SK-N-SH (cell line): Measurements from ENCODE around the gene PGK1. TPM values are rescaled to one million over a fixed set of nuclear protein-coding genes. Genes with fewer than 3 reads are reported as not detected.

Source experiments
- CTCF ChIA-PET: fragments of 300-600, 350-600 bp; formaldehyde crosslinking; extraction: SDS; loops from one replicate; lab custom pipeline; 2021; lab: Yijun Ruan, JAX
- POLR2A ChIA-PET: fragments of 350-600 bp; sonication (Branson Sonifier 250); formaldehyde crosslinking; extraction: SDS; loops from one replicate; lab custom pipeline; 2020; ENCODE audit warnings: antibody characterized with exemption, inconsistent platforms; lab: Yijun Ruan, JAX
- DNase-seq: peaks from one replicate; pipeline ENCODE4 v3.0.0; 2012
- H2AFZ ChIP-seq: fragments of 200-600 bp; sonication (generic); 2 replicates; pipeline ENCODE4 v1.8.1; 2016; ENCODE audit warnings: antibody characterized with exemption, mild to moderate bottlenecking, low read depth
- H3F3A ChIP-seq: fragments of 200-600 bp; sonication (generic); replicated peaks from 2 replicates; pipeline ENCODE3; 2016; ENCODE audit warnings: antibody characterized with exemption, mild to moderate bottlenecking; ENCODE audit not compliant: insufficient read depth
- H3K27ac ChIP-seq, 2 experiments: fragments of 200-500 bp in 1 of 2; fragments of 200-600 bp in 1 of 2; sonication (Bioruptor generic) in 1 of 2; sonication (generic), shearing (Covaris generic) in 1 of 2; 2 replicates each; pipeline versions ENCODE4 v1.5.1 to v1.6.1; 2014 to 2016; ENCODE audit warnings: low read depth in 2 of 2, inconsistent platforms in 1 of 2, low read length in 1 of 2, mild to moderate bottlenecking in 1 of 2, mixed read lengths in 1 of 2
- H3K27me3 ChIP-seq: fragments of 200-600 bp; sonication (generic), shearing (Covaris generic); 2 replicates; pipeline ENCODE4 v1.6.1; 2016; ENCODE audit warnings: mixed run types; ENCODE audit not compliant: insufficient read depth
- H3K36me3 ChIP-seq, 2 experiments: fragments of 200-500 bp in 1 of 2; fragments of 200-600 bp in 1 of 2; sonication (Bioruptor generic) in 1 of 2; sonication (generic) in 1 of 2; replicated peaks in 1 of 2; 2 replicates each; pipeline versions ENCODE3 to v1.5.1; 2014 to 2016; ENCODE audit warnings: low read length in 1 of 2, mild to moderate bottlenecking in 1 of 2; ENCODE audit not compliant: insufficient read depth in 2 of 2, control insufficient read depth in 1 of 2
- H3K4me1 ChIP-seq, 2 experiments: fragments of 200-500 bp in 1 of 2; fragments of 200-600 bp in 1 of 2; sonication (Bioruptor generic) in 1 of 2; sonication (generic), shearing (Covaris generic) in 1 of 2; 2 replicates each; pipeline versions ENCODE4 v1.5.1 to v1.6.1; 2014 to 2016; ENCODE audit warnings: low read depth in 1 of 2, low read length in 1 of 2, mixed run types in 1 of 2; ENCODE audit not compliant: insufficient read depth in 2 of 2, control insufficient read depth in 1 of 2
- H3K4me2 ChIP-seq: fragments of 200-600 bp; sonication (generic), shearing (Covaris generic); 2 replicates; pipeline ENCODE4 v1.6.1; 2017; ENCODE audit warnings: mixed run types
- H3K4me3 ChIP-seq, 2 experiments: fragments of 200-500 bp in 1 of 2; fragments of 200-600 bp in 1 of 2; sonication (Bioruptor generic) in 1 of 2; sonication (generic), shearing (Covaris generic) in 1 of 2; 2 replicates each; pipeline versions ENCODE4 v1.5.1 to v1.8.1; 2014 to 2016; ENCODE audit warnings: low read depth in 2 of 2, inconsistent platforms in 1 of 2, low read length in 1 of 2, mild to moderate bottlenecking in 1 of 2, mixed read lengths in 1 of 2, moderate library complexity in 1 of 2
- H3K79me2 ChIP-seq: fragments of 200-600 bp; sonication (generic); 2 replicates; pipeline ENCODE4 v1.8.1; 2017; ENCODE audit warnings: mild to moderate bottlenecking; ENCODE audit not compliant: insufficient read depth
- H3K9ac ChIP-seq: fragments of 200-600 bp; sonication (generic); 2 replicates; pipeline ENCODE4 v1.6.1; 2017; ENCODE audit warnings: mixed run types
- H3K9me2 ChIP-seq: fragments of 200-600 bp; sonication (generic); 2 replicates; pipeline ENCODE4 v1.6.1; 2017; ENCODE audit warnings: mixed run types
- H3K9me3 ChIP-seq: fragments of 200-600 bp; sonication (generic); 2 replicates; pipeline ENCODE4 v1.6.1; 2017; ENCODE audit warnings: mixed run types, mild to moderate bottlenecking, moderate library complexity
- H4K20me1 ChIP-seq: fragments of 200-600 bp; sonication (generic); 2 replicates; pipeline ENCODE4 v1.6.1; 2017; ENCODE audit warnings: mild to moderate bottlenecking, mixed run types; ENCODE audit not compliant: insufficient read depth
- CTCF ChIP-seq: fragments of 200-600 bp; sonication (generic); IDR thresholded peaks from 2 replicates; pipeline ENCODE4 v1.6.1; 2017; ENCODE audit warnings: antibody characterized with exemption, mild to moderate bottlenecking, moderate library complexity
- EP300 ChIP-seq, 2 experiments: IDR thresholded peaks; 2 replicates each; pipeline versions ENCODE4 v1.4.0 to v1.6.1; 2012; ENCODE audit warnings: borderline replicate concordance in 1 of 2, low read depth in 1 of 2, low read length in 1 of 2
- FOXJ3 ChIP-seq: sonication (generic); formaldehyde crosslinking; IDR thresholded peaks from 2 replicates; pipeline ENCODE4 v1.5.1; 2020; ENCODE audit warnings: mild to moderate bottlenecking, missing genetic modification reagents
- FOXM1 ChIP-seq: IDR thresholded peaks from 2 replicates; pipeline ENCODE4 v1.4.0; 2012; ENCODE audit warnings: low read depth, mild to moderate bottlenecking
- JUND ChIP-seq: IDR thresholded peaks from 2 replicates; pipeline ENCODE4 v1.4.0; 2012
- MXI1 ChIP-seq: IDR thresholded peaks from 2 replicates; pipeline ENCODE4 v1.6.1; 2012; ENCODE audit warnings: mild to moderate bottlenecking, low read depth, low read length, improper control_type of control experiment
- NFIC ChIP-seq: IDR thresholded peaks from 2 replicates; pipeline ENCODE4 v1.4.0; 2012; ENCODE audit warnings: borderline replicate concordance
- NRF1 ChIP-seq: IDR thresholded peaks from 2 replicates; pipeline ENCODE4 v1.6.1; 2012; ENCODE audit warnings: low read depth, mild to moderate bottlenecking, low read length
- POLR2AphosphoS5 ChIP-seq: IDR thresholded peaks from 2 replicates; pipeline ENCODE4 v1.6.1; 2012; ENCODE audit warnings: low read depth, low read length
- RAD21 ChIP-seq: IDR thresholded peaks from 2 replicates; pipeline ENCODE4 v1.6.1; 2012; ENCODE audit warnings: mild to moderate bottlenecking, low read length
- TCF12 ChIP-seq: IDR thresholded peaks from 2 replicates; pipeline ENCODE4 v1.4.0; 2012
- USF2 ChIP-seq: fragments of 150-350 bp; IDR thresholded peaks from 2 replicates; pipeline ENCODE4 v1.6.1; 2017; ENCODE audit warnings: antibody characterized with exemption, low read length, low read depth, borderline replicate concordance
- YY1 ChIP-seq: IDR thresholded peaks from 2 replicates; pipeline ENCODE4 v1.4.0; 2012; ENCODE audit warnings: low read depth, mild to moderate bottlenecking
- WGBS: methylation state at CpG from one replicate; pipeline ENCODE4 v1.1.6; 2017; ENCODE audit warnings: low lambda C conversion rate; 5-methylcytosine and 5-hydroxymethylcytosine counted together
- polyA plus RNA-seq, 3 experiments: library from polyadenylated mRNA; depleted of rRNA; stranded (reverse); fragments of >200 nt; gene quantifications; 2 replicates each; pipeline ENCODE4 v1.2.3, GENCODE V29; 2012
- TF ChIP-seq, protein P1 (sequence below): IDR thresholded peaks from 2 replicates; pipeline ENCODE4; 2012
- TF ChIP-seq, protein P2 (sequence below): IDR thresholded peaks from 2 replicates; pipeline ENCODE4 v1.4.0; 2012; ENCODE audit warnings: low read depth, borderline replicate concordance
- TF ChIP-seq, protein P3 (sequence below): IDR thresholded peaks from 2 replicates; pipeline ENCODE4 v1.4.0; 2012; ENCODE audit warnings: low read depth

Gene PGK1
- polyA plus RNA-seq, 1 of the 3 experiments (the other 2 are of a cell fraction) = 260 TPM

- H3K27ac ChIP-seq = no peak overlapping the region
- H4K20me1 ChIP-seq = peaks cover 22% of the 10 kb centered on the region
- no peak overlapping the region for H3K9ac ChIP-seq
- H3K79me2 ChIP-seq = peaks cover 42% of the 10 kb centered on the region
- ChIA-PET CTCF (no interaction called here), POLR2A (no interaction called here)
- no peak for TF ChIP-seq FOXM1
- TF ChIP-seq RAD21 = no peak
- TF ChIP-seq USF2 = no peak
- TF ChIP-seq TCF12 = no peak
- no peak for TF ChIP-seq EP300 (IDR thresholded peaks at IDR 0.05; ENCODE audit: borderline replicate concordance in 1 of 2, low read depth in 1 of 2, low read length in 1 of 2)
- no peak for TF ChIP-seq JUND
- TF ChIP-seq, protein P1, sequence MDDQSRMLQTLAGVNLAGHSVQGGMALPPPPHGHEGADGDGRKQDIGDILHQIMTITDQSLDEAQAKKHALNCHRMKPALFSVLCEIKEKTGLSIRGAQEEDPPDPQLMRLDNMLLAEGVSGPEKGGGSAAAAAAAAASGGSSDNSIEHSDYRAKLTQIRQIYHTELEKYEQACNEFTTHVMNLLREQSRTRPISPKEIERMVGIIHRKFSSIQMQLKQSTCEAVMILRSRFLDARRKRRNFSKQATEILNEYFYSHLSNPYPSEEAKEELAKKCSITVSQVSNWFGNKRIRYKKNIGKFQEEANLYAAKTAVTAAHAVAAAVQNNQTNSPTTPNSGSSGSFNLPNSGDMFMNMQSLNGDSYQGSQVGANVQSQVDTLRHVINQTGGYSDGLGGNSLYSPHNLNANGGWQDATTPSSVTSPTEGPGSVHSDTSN = no peak
- no peak for TF ChIP-seq NRF1
- no peak for TF ChIP-seq FOXJ3 (CRISPR knock-in tag)
- no peak for TF ChIP-seq MXI1
- TF ChIP-seq POLR2AphosphoS5 = no peak
- no peak for TF ChIP-seq NFIC
- TF ChIP-seq, protein P2, sequence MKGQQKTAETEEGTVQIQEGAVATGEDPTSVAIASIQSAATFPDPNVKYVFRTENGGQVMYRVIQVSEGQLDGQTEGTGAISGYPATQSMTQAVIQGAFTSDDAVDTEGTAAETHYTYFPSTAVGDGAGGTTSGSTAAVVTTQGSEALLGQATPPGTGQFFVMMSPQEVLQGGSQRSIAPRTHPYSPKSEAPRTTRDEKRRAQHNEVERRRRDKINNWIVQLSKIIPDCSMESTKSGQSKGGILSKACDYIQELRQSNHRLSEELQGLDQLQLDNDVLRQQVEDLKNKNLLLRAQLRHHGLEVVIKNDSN = no peak
- TF ChIP-seq YY1 = no peak
- no peak overlapping the region for H3K4me2 ChIP-seq
- no peaks in the 10 kb centered on the region for H3K27me3 ChIP-seq
- no peaks in the 10 kb centered on the region for H3K4me1 ChIP-seq
- DNase-seq = no peak
- no peak overlapping the region for H3K4me3 ChIP-seq
- H3K9me3 ChIP-seq = no peaks in the 10 kb centered on the region
- no peak overlapping the region for H2AFZ ChIP-seq
- H3K9me2 ChIP-seq = no peaks in the 10 kb centered on the region
- peaks cover 8% of the 10 kb centered on the region for H3F3A ChIP-seq
- WGBS = 71% methylated on average over 1 of the region's 1 CpG
- H3K36me3 ChIP-seq = peaks cover 32 to 44% of the 10 kb centered on the region in 2 experiments
Observed at GRCh38 chrX:78118628-78119027, 14.6 kb downstream of the PGK1 start.

- ChIA-PET CTCF (interaction anchor here (0.5 to 1.4 kb wide), 3 partner anchors 10 to 18 kb away, joined by 3 to 4 read pairs (median 3); no protein-coding TSS in a partner anchor), POLR2A (no interaction called here)
- peaks cover 33% of the 10 kb centered on the region for H3K79me2 ChIP-seq
- no peaks in the 10 kb centered on the region for H3K9me2 ChIP-seq
- no peak for DNase-seq
- 58% methylated on average over 9 of the region's 9 CpGs for WGBS
- H3K4me2 ChIP-seq = no peak overlapping the region
- H3K9ac ChIP-seq = no peak overlapping the region
- H2AFZ ChIP-seq = no peak overlapping the region
- no peaks in the 10 kb centered on the region for H3K4me1 ChIP-seq
- peaks cover 39% of the 10 kb centered on the region in 2 experiments for H3K36me3 ChIP-seq
- no peaks in the 10 kb centered on the region for H3K27me3 ChIP-seq
- TF ChIP-seq RAD21 (peak; percentile 26; the same call in 1 of the 2 replicates), CTCF (peak; percentile 49)
- TF ChIP-seq, protein P3, sequence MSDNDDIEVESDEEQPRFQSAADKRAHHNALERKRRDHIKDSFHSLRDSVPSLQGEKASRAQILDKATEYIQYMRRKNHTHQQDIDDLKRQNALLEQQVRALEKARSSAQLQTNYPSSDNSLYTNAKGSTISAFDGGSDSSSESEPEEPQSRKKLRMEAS = no peak
- TF ChIP-seq, all 33 proteins: peak for 2
- Histone ChIP-seq H3K27ac (no peak overlapping the region), H4K20me1 (peaks cover 31% of the 10 kb centered on the region), H3K9me3 (no peaks in the 10 kb centered on the region), H3F3A (peaks cover 8% of the 10 kb centered on the region), H3K4me3 (no peak overlapping the region)
Observed at GRCh38 chrX:78119521-78120227, 15.6 kb downstream of the PGK1 start.
